ENCODE data around the gene IGSF9. TPM values are rescaled to one million over a fixed set of nuclear protein-coding genes. Genes with fewer than 3 reads are reported as not detected.

The IGSF9 gene
- total and polyA plus RNA-seq, 2 of the 4 experiments (the other 2 are of a cell fraction): 0.05 TPM; not detected in 1

GRCh38 chr1:159974350-159974965 is 29.0 kb upstream of the IGSF9 start:
- Histone ChIP-seq H3K36me3 (ENCODE audit: control insufficient read depth, insufficient read depth, low read length) (no peaks in the 10 kb centered on the region; the same call in 1 of the 2 replicates), H3K23ac (ENCODE audit: low read depth, low read length) (no peak overlapping the region), H4K5ac (ENCODE audit: low read depth, low read length) (no peak overlapping the region), H3K27me3 (ENCODE audit: control insufficient read depth, insufficient read depth, low read length) (peaks cover 27% of the 10 kb centered on the region), H3K4me3 (ENCODE audit: insufficient read depth, low read depth, low read length) (no peak overlapping the region), H3K9ac (ENCODE audit: low read depth, low read length) (no peak overlapping the region), H4K20me1 (ENCODE audit: insufficient read depth, low read length) (no peaks in the 10 kb centered on the region), H2AFZ (replicated peaks; ENCODE audit: low read length, poor library complexity) (no peak overlapping the region), H3K9me1 (ENCODE audit: insufficient read depth, low read length) (peaks cover 3% of the 10 kb centered on the region; the same call in 1 of the 2 replicates), H3K79me1 (ENCODE audit: low read depth in 1 of 2, low read length in 2 of 2) (no peaks in the 10 kb centered on the region), H3K14ac (replicated peaks; ENCODE audit: low read depth, low read length) (no peak overlapping the region), H3K9me3 (ENCODE audit: control insufficient read depth, insufficient read depth, low read length) (no peaks in the 10 kb centered on the region), H3K27ac (ENCODE audit: insufficient read depth, low read length) (no peak overlapping the region), H2BK120ac (ENCODE audit: low read depth, low read length) (no peak overlapping the region), H2AK9ac (replicated peaks; ENCODE audit: low read depth, low read length, poor library complexity) (no peak overlapping the region), H3K4ac (ENCODE audit: low read depth, low read length) (no peak overlapping the region), H4K91ac (ENCODE audit: insufficient read depth, low read depth, low read length) (no peak overlapping the region), H3K4me2 (ENCODE audit: low read depth, low read length) (no peak overlapping the region), H2BK20ac (ENCODE audit: low read depth, low read length) (no peak overlapping the region), H3K4me1 (ENCODE audit: control insufficient read depth, insufficient read depth, low read length) (peaks cover 4% of the 10 kb centered on the region; the same call in 1 of the 2 replicates), H3K18ac (ENCODE audit: low read depth, low read length) (no peak overlapping the region), H4K8ac (ENCODE audit: low read depth in 2 of 2, low read length in 2 of 2) (no peak overlapping the region), H2BK15ac (ENCODE audit: low read depth, low read length) (no peak overlapping the region), H2AK5ac (ENCODE audit: low read depth, low read length) (no peak overlapping the region), H3K56ac (ENCODE audit: extremely low read depth, insufficient read depth, low read length) (no peak overlapping the region), H2BK5ac (ENCODE audit: low read depth, low read length, poor library complexity, severe bottlenecking) (no peak overlapping the region)
- intact Hi-C loops (cut with micrococcal nuclease) (no loop called here), in situ Hi-C loops (cut with MboI; ENCODE audit: low sequenced_read_pairs) (no loop called here), dilution Hi-C loops (cut with HindIII; ENCODE audit: low sequenced_read_pairs, unreplicated experiment) (no loop called here)
- ChIA-PET POLR2A (ENCODE audit: unreplicated experiment) (no interaction called here), CTCF (no interaction called here)
- no peak for TF ChIP-seq BHLHE40 (IDR thresholded peaks at IDR 0.05; ENCODE audit: low read depth, low read length)
- no peak for TF ChIP-seq CEBPB (IDR thresholded peaks at IDR 0.05; ENCODE audit: low read depth, low read length)
- TF ChIP-seq RCOR1 (IDR thresholded peaks at IDR 0.05; ENCODE audit: insufficient replicate concordance, low read length): no peak
- TF ChIP-seq POLR2A (IDR thresholded peaks at IDR 0.05; ENCODE audit: low read depth, low read length): no peak
- TF ChIP-seq, protein P1, sequence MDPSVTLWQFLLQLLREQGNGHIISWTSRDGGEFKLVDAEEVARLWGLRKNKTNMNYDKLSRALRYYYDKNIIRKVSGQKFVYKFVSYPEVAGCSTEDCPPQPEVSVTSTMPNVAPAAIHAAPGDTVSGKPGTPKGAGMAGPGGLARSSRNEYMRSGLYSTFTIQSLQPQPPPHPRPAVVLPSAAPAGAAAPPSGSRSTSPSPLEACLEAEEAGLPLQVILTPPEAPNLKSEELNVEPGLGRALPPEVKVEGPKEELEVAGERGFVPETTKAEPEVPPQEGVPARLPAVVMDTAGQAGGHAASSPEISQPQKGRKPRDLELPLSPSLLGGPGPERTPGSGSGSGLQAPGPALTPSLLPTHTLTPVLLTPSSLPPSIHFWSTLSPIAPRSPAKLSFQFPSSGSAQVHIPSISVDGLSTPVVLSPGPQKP (IDR thresholded peaks at IDR 0.05; ENCODE audit: borderline replicate concordance, low read depth, low read length): no peak
- ATAC-seq (ENCODE audit: low read depth): no peak
- no TSS peak for BruUV-seq (replicated peaks)
- WGBS, 2 experiments (ENCODE audit: extremely low coverage in 2 of 2, insufficient read length in 1 of 2): 83% methylated on average over 1 of the region's 7 CpGs; no CpG with 5 or more reads in 1 of the 2 experiments
- no peak for DNase-seq

Measured in IMR-90 (cell line).